CD4-positive, alpha-beta T cell treated with Interleukin-15 for 1 hour (primary cell): Measurements from ENCODE around the gene RBM47.
"Not testable (repeated sequence)": the region's sequence is repeated elsewhere in the genome, so short reads cannot be mapped to it uniquely, and the experiment has no call there.

ENCODE experiments used
- DNase-seq: peaks from one replicate; pipeline ENCODE4 v3.0.0-alpha.2; 2020

Gene RBM47

GRCh38 chr4:40629401-40630334, at the start of gene RBM47:
Gene RBM47 (minus strand): TSS chr4:40629864. CDS start chr4:40438893, 190,971 bp downstream.
- DNase-seq = peak; percentile 56

- DNase-seq = no peak
Measured at GRCh38 chr4:40678421-40678820, 48.8 kb upstream of the RBM47 start.

GRCh38 chr4:40675166-40675565, 45.5 kb upstream of the RBM47 start:
- DNase-seq = no peak

GRCh38 chr4:40672528-40673522, 43.2 kb upstream of the RBM47 start:
- peak; percentile 25 for DNase-seq

GRCh38 chr4:40669504-40669903, 39.8 kb upstream of the RBM47 start:
- no peak for DNase-seq

GRCh38 chr4:40665842-40666241, 36.2 kb upstream of the RBM47 start:
- DNase-seq = no peak

GRCh38 chr4:40662962-40663604, 33.4 kb upstream of the RBM47 start:
- no peak for DNase-seq

GRCh38 chr4:40661803-40662202, 32.1 kb upstream of the RBM47 start:
- no peak for DNase-seq

GRCh38 chr4:40656201-40656863, 26.7 kb upstream of the RBM47 start:
- no peak for DNase-seq

GRCh38 chr4:40651280-40651679, 21.6 kb upstream of the RBM47 start:
- no peak for DNase-seq

- DNase-seq = no peak
Measured at GRCh38 chr4:40649321-40649720, 19.7 kb upstream of the RBM47 start.

GRCh38 chr4:40648742-40649281, 19.1 kb upstream of the RBM47 start:
- peak; percentile 63 for DNase-seq

- DNase-seq = no peak
Measured at GRCh38 chr4:40648131-40648530, 18.5 kb upstream of the RBM47 start.

- DNase-seq = no peak
Measured at GRCh38 chr4:40645586-40645985, 15.9 kb upstream of the RBM47 start.

- DNase-seq = no peak
Measured at GRCh38 chr4:40632080-40632479, 2.4 kb upstream of the RBM47 start.

- DNase-seq = peak; percentile 51
Measured at GRCh38 chr4:40630335-40631021, 814 bp upstream of the RBM47 start.

GRCh38 chr4:40628888-40629287, 776 bp downstream of the RBM47 start:
- no peak for DNase-seq

GRCh38 chr4:40628407-40628806, 1.3 kb downstream of the RBM47 start:
- not testable (repeated sequence) for DNase-seq

- DNase-seq = no peak
Measured at GRCh38 chr4:40627540-40627939, 2.1 kb downstream of the RBM47 start.

- no peak for DNase-seq
Measured at GRCh38 chr4:40626183-40626990, 3.3 kb downstream of the RBM47 start.
